ENCODE data around the gene SPG11. TPM values are rescaled to one million over a fixed set of nuclear protein-coding genes. Genes with fewer than 3 reads are reported as not detected.
"Not testable (repeated sequence)": the region's sequence is repeated elsewhere in the genome, so short reads cannot be mapped to it uniquely, and the experiment has no call there.

Gene SPG11
- total and polyA plus RNA-seq, 4 donors: 17.3 to 65.3 (median 31.3) TPM

- TF ChIP-seq, protein P1, sequence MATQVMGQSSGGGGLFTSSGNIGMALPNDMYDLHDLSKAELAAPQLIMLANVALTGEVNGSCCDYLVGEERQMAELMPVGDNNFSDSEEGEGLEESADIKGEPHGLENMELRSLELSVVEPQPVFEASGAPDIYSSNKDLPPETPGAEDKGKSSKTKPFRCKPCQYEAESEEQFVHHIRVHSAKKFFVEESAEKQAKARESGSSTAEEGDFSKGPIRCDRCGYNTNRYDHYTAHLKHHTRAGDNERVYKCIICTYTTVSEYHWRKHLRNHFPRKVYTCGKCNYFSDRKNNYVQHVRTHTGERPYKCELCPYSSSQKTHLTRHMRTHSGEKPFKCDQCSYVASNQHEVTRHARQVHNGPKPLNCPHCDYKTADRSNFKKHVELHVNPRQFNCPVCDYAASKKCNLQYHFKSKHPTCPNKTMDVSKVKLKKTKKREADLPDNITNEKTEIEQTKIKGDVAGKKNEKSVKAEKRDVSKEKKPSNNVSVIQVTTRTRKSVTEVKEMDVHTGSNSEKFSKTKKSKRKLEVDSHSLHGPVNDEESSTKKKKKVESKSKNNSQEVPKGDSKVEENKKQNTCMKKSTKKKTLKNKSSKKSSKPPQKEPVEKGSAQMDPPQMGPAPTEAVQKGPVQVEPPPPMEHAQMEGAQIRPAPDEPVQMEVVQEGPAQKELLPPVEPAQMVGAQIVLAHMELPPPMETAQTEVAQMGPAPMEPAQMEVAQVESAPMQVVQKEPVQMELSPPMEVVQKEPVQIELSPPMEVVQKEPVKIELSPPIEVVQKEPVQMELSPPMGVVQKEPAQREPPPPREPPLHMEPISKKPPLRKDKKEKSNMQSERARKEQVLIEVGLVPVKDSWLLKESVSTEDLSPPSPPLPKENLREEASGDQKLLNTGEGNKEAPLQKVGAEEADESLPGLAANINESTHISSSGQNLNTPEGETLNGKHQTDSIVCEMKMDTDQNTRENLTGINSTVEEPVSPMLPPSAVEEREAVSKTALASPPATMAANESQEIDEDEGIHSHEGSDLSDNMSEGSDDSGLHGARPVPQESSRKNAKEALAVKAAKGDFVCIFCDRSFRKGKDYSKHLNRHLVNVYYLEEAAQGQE (IDR thresholded peaks at IDR 0.05): no peak
- no peak for TF ChIP-seq SP1 (IDR thresholded peaks at IDR 0.05)
- no peak for TF ChIP-seq TAF1 (conservative IDR thresholded peaks at IDR 0.05)
- TF ChIP-seq, protein P2, sequence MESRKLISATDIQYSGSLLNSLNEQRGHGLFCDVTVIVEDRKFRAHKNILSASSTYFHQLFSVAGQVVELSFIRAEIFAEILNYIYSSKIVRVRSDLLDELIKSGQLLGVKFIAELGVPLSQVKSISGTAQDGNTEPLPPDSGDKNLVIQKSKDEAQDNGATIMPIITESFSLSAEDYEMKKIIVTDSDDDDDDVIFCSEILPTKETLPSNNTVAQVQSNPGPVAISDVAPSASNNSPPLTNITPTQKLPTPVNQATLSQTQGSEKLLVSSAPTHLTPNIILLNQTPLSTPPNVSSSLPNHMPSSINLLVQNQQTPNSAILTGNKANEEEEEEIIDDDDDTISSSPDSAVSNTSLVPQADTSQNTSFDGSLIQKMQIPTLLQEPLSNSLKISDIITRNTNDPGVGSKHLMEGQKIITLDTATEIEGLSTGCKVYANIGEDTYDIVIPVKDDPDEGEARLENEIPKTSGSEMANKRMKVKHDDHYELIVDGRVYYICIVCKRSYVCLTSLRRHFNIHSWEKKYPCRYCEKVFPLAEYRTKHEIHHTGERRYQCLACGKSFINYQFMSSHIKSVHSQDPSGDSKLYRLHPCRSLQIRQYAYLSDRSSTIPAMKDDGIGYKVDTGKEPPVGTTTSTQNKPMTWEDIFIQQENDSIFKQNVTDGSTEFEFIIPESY (IDR thresholded peaks at IDR 0.05): no peak
- TF ChIP-seq, protein P3, sequence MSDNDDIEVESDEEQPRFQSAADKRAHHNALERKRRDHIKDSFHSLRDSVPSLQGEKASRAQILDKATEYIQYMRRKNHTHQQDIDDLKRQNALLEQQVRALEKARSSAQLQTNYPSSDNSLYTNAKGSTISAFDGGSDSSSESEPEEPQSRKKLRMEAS (IDR thresholded peaks at IDR 0.05): no peak
- TF ChIP-seq EGR1 (IDR thresholded peaks at IDR 0.05; ENCODE audit: low read depth in 2 of 2): no peak
- TF ChIP-seq YY1 (IDR thresholded peaks at IDR 0.05): no peak
- no peak for TF ChIP-seq FOXA2 (IDR thresholded peaks at IDR 0.05)
- no peak for TF ChIP-seq GABPA (IDR thresholded peaks at IDR 0.05 in 1 of 2, conservative IDR thresholded peaks at IDR 0.05 in 1 of 2)
- TF ChIP-seq NR2F2 (IDR thresholded peaks at IDR 0.05): no peak
- no peak for TF ChIP-seq RXRA (IDR thresholded peaks at IDR 0.05)
- no peak for TF ChIP-seq HNF4A (conservative IDR thresholded peaks at IDR 0.05)
- no peak for TF ChIP-seq RAD21 (IDR thresholded peaks at IDR 0.05)
- WGBS: 81% methylated on average over 1 of the region's 1 CpG
- Histone ChIP-seq H3K4me3 (ENCODE audit: low read depth in 1 of 3, low read length in 3 of 3) (no peak overlapping the region), H3K27me3 (ENCODE audit: control insufficient read depth in 4 of 4, insufficient read depth in 4 of 4, low read length in 3 of 4) (no peaks in the 10 kb centered on the region), H3K27ac (ENCODE audit: low read depth in 1 of 2, low read length in 2 of 2) (no peak overlapping the region), H3K4me1 (ENCODE audit: control insufficient read depth in 4 of 4, insufficient read depth in 4 of 4, low read length in 3 of 4) (no peaks in the 10 kb centered on the region), H3K9me3 (ENCODE audit: control insufficient read depth in 4 of 4, low read length in 3 of 4) (no peaks in the 10 kb centered on the region), H3K9ac (ENCODE audit: low read depth in 1 of 2, low read length in 2 of 2) (no peak overlapping the region), H3K36me3 (ENCODE audit: control insufficient read depth in 4 of 4, insufficient read depth in 3 of 4, low read depth in 1 of 4, low read length in 3 of 4) (peaks cover 7 to 22% (median 17%) of the 10 kb centered on the region in 4 donors)
- DNase-seq (ENCODE audit: low spot score): no peak
Measured at GRCh38 chr15:44636976-44637375, 26.5 kb downstream of the SPG11 start.

DNA sequence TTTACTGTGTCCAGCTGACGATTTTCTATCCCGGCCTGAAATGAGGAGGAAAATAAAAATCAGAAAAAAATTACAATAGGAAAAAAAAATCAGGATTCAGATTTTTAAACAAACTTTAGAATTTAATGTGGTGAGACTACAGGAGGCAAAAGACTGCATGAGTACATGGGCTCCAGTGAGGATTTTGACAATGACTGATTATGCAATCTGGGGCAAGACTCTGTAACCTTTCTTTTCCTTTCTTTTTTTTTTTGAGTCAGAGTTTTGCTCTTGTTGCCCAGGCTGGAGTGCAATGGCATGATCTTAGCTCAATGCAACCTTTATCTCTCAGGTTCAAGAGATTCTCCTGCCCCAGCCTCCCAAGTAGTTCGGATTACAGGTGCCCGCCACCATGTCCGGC is 29.9 kb downstream of the SPG11 start:
- H3K27ac ChIP-seq (ENCODE audit: low read depth in 1 of 2, low read length in 2 of 2): no peak overlapping the region
- H3K27me3 ChIP-seq (ENCODE audit: control insufficient read depth in 4 of 4, insufficient read depth in 4 of 4, low read length in 3 of 4): no peaks in the 10 kb centered on the region
- H3K36me3 ChIP-seq (ENCODE audit: control insufficient read depth in 4 of 4, insufficient read depth in 3 of 4, low read depth in 1 of 4, low read length in 3 of 4): peaks cover 8 to 44% (median 35%) of the 10 kb centered on the region in 4 donors
- TF ChIP-seq HNF4G (IDR thresholded peaks at IDR 0.05): no peak
- TF ChIP-seq, protein P4, sequence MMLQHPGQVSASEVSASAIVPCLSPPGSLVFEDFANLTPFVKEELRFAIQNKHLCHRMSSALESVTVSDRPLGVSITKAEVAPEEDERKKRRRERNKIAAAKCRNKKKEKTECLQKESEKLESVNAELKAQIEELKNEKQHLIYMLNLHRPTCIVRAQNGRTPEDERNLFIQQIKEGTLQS (IDR thresholded peaks at IDR 0.05): no peak
- H3K9me3 ChIP-seq (ENCODE audit: control insufficient read depth in 4 of 4, low read length in 3 of 4): no peaks in the 10 kb centered on the region
- H3K9ac ChIP-seq (ENCODE audit: low read depth in 1 of 2, low read length in 2 of 2): no peak overlapping the region
- DNase-seq (ENCODE audit: low spot score): no peak
- 96% methylated on average over 5 of the region's 5 CpGs for WGBS
- H3K4me3 ChIP-seq (ENCODE audit: low read depth in 1 of 3, low read length in 3 of 3): no peak overlapping the region
- no peaks in the 10 kb centered on the region for H3K4me1 ChIP-seq (ENCODE audit: control insufficient read depth in 4 of 4, insufficient read depth in 4 of 4, low read length in 3 of 4)

DNA sequence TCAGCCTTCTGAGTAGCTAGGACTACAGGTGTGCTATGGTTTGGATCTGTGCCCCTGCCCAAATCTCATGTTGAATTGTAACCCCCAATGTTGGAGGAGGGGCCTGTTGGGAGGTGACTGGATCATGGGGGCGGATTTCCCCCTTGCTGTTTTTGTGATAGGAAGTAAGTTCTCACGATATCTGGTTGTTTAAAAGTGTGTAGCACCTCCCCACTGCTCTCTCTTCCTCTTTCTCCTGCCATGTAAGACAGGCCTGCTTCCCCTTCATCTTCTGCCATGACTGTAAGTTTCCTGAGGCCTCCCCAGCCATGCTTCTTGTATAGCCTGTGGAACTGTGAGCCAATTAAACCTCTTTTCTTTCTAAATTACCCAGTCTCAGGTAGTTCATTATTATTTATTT is 38.2 kb downstream of the SPG11 start:
- not testable (repeated sequence) for H3K9ac ChIP-seq (ENCODE audit: low read depth in 1 of 2, low read length in 2 of 2); H3K27me3 ChIP-seq (ENCODE audit: control insufficient read depth in 4 of 4, insufficient read depth in 4 of 4, low read length in 3 of 4); H3K27ac ChIP-seq (ENCODE audit: low read depth in 1 of 2, low read length in 2 of 2); DNase-seq (ENCODE audit: low spot score); H3K4me1 ChIP-seq (ENCODE audit: control insufficient read depth in 4 of 4, insufficient read depth in 4 of 4, low read length in 3 of 4); H3K4me3 ChIP-seq (ENCODE audit: low read depth in 1 of 3, low read length in 3 of 3); H3K9me3 ChIP-seq (ENCODE audit: control insufficient read depth in 4 of 4, low read length in 3 of 4)
- WGBS: 90% methylated on average over 2 of the region's 2 CpGs
- peaks cover 8 to 62% (median 41%) of the 10 kb centered on the region in 4 donors for H3K36me3 ChIP-seq (ENCODE audit: control insufficient read depth in 4 of 4, insufficient read depth in 3 of 4, low read depth in 1 of 4, low read length in 3 of 4)
